Activated T-cell treated with anti-CD3 and anti-CD28 coated beads for 1 hour (primary cell): ENCODE measurements around the gene NPB.

ENCODE experiments used
- DNase-seq: peaks from one replicate; pipeline ENCODE4 v3.0.0-alpha.2; 2020; ENCODE audit warnings: low read depth

Gene NPB

DNA sequence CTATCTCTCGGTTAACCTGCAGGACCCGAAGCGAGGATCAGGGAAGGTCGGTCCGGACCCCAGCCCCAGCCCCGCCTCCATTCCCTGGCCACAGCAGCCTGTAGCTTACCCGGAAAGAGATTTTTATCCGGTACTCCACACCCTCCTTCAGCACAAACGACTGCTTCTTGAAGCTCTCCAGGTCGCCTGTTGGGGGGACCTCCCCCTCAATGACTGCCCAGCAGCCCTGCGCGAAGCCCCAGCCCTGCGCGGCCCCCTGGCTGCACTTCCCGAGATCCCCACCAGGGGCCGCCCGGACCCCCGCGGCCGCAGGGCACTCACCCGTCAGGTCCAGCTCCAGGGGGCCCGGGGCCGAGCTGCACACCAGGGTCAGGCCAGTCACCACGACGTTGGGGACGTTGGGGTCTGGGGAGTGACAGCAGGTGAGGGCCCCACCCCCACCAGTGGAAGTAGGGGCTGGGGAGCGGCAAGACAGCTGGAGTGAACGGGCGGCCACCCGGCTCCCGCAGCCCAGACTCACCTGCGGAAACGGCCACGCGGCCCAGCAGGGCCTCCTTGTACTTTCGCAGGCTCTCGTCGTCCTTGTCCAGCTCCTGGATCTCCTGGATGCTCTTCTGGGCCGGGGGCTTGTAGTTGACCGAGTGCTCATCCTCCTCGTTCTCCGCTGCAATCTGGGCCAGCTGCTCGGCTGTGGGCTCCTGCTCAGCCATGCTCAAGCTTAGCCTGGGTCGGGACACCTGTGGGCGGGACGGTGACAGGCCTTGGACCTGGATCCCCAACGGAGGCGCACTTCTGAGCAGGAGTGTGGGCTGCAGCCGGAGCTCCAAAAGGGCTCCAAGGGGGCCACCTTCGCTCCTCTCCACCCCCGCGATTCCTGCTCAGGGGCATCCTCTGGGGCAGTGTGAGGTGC, 32.6 kb upstream of the NPB start:
- DNase-seq, result no peak

- no peak for DNase-seq
Measured at GRCh38 chr17:81870131-81870980, 31.7 kb upstream of the NPB start.

DNA sequence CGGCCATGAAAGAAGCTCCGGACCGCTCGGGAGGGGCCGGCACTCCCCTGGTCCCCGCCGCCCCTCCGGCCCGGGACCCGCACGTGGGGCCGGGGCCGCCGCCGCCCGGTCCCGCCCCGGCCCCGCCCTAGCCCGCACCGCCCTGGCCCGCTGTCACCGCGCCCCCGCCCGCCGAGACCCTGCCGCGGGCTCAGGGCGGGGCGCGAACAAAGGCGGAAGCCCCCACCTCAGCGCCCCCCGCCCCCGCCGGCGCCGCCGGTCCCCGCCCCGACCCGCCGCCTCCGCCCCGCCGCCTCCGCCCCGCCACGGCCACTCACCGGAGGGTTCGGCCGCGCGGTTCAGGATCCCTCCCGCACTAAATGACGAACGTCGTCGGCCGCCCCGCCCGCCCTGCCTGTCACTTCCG, 31.1 kb upstream of the NPB start, which contains the start of gene ARHGDIA:
Gene ARHGDIA, minus strand, starts transcription at position 357 of the 406 bp plus-strand sequence. CDS start 1,407 bp downstream, outside the sequence.
- DNase-seq, result no peak

DNA sequence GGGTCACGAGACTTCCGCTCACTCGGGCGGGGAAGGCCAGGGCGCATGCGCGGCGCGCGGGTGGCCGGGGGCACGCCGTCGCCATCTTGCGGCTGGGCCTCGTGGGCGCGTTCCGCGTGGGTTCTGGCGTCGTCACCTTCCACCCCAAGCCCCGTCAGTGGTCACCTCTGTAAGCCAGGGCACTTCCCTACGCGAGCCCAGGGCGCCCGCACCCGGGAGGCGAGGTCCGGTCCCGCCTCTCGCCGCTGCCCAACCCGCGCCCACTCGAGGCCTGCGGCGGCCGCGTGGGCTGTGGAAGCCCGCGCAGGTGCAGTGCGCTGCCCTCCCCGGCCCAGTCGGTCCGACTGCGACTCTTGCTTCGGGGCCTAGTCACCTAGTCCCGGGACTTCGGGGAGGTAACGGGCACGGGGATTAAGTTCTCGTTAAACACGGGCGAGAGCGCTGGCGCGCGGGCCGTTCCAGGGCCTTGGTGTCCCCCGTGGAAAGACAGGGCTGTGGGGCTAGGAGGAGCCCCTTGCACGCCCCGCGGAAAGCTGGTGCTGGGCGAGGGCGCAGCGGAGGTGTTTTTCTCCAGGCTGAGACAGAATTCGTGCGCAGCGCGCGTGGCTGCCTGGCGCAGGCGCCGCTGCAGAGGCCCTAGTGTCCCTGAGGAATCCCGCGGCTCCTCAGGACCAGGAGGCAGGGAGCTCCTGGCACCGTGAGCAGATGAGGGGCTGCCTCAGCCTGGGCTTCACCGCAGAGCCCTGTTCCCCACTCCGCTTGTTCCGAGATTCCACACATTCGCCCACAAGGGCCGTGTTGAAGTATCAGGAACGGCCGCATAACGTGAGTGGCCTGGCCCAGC, 30.4 kb upstream of the NPB start:
- DNase-seq, result peak; percentile 95

GRCh38 chr17:81877569-81877968, 24.5 kb upstream of the NPB start:
- DNase-seq, result no peak

GRCh38 chr17:81878294-81878693, 23.7 kb upstream of the NPB start:
- DNase-seq, result no peak

DNA sequence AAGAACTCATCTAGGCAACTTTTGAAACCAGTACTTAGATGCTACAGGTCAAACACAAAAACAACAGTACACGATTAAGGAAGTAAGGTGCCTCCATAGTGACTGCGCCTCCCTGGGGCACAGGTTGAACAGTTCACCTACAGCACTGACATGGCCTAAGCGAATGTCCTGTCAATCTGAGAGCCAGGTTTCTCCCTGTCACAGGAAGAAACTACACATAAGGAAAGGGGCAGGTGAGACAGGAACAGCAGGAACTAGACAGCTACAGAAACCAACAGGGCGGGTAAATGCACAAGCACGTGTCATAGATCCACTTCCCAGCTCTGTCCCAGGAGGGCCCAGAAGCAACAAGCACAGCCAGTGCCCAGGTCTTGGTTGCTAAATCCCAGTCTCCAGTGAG, 22.9 kb upstream of the NPB start:
- DNase-seq, result no peak

DNA sequence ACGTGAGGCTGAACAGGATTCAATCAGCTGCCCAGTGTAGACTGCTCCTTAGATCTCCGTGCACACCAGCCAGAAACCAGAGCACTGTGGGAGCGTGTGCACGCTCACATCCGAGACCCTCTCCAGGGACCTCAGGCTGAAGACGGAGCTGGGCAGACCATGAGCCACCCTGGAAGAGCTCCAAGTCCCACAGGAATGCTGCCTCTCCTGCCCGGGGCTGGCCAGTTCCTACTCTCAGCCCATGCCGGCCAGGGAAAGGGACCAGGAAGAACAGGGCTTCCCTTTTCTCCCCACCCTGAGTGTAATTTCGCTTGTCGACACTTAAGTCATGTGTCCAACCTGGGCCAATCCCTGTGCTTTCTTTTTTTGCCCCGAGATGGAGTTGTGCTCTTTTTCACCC, 17.5 kb upstream of the NPB start:
- DNase-seq, result no peak

- no peak for DNase-seq
Measured at GRCh38 chr17:81884968-81885367, 17.1 kb upstream of the NPB start.

- no peak for DNase-seq
Measured at GRCh38 chr17:81885454-81885853, 16.6 kb upstream of the NPB start.

GRCh38 chr17:81885869-81886548, 16.0 kb upstream of the NPB start:
- no peak for DNase-seq

- DNase-seq, result no peak
Measured at GRCh38 chr17:81888105-81888987, 13.7 kb upstream of the NPB start.

DNA sequence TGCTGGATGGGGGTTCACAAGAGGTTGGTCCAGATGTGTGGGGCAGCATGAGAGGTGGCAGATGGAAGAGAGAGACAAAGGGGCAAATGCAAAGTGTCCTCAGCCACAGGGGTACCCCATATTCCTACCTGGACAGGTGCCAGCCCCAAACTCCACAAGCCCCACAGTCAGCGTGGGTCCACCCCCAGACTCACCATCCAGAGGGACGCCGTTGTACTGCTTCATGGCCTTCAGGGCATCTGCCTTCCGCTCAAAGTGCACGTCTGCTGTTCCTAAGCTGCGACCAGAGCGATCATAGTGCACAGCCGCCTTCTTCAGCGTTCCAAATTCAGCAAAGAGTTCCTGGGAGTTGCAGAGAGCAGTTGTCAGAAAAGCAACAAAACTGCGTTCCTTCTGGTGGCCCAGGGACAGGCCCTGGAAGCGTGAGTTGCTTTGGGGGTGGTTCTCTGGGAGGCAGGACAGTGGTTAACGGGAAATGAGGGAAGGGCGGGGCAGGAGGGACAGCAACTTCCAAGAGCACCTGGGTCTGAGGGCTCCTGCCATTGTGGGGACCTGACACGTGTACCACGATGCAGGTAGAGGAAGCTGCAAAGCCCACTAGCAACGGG, 12.9 kb upstream of the NPB start:
- no peak for DNase-seq

DNA sequence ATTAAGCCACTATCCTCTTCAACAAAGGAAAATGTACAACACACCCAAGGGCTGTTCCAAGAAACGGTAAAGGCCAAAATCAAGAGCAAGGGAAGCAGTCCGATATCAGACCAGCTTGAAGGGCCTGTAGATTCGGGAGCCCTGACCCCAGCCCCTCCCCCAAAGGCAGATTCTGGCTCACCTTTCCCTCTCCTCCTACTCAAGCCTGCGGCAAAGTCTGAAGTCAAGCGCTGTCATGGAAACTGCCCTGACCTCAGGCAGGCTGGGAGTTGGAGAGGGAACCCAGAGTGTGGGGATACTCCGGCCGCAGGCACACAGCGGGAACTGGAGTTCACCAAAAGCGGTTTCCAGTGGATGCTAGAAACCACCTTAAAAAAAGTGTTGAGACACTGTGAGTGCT, 12.4 kb upstream of the NPB start:
- no peak for DNase-seq

- DNase-seq, result no peak
Measured at GRCh38 chr17:81890447-81891302, 11.4 kb upstream of the NPB start.

- DNase-seq, result no peak
Measured at GRCh38 chr17:81891303-81891552, 10.8 kb upstream of the NPB start.

- DNase-seq, result no peak
Measured at GRCh38 chr17:81895400-81895799, 6.6 kb upstream of the NPB start.

DNA sequence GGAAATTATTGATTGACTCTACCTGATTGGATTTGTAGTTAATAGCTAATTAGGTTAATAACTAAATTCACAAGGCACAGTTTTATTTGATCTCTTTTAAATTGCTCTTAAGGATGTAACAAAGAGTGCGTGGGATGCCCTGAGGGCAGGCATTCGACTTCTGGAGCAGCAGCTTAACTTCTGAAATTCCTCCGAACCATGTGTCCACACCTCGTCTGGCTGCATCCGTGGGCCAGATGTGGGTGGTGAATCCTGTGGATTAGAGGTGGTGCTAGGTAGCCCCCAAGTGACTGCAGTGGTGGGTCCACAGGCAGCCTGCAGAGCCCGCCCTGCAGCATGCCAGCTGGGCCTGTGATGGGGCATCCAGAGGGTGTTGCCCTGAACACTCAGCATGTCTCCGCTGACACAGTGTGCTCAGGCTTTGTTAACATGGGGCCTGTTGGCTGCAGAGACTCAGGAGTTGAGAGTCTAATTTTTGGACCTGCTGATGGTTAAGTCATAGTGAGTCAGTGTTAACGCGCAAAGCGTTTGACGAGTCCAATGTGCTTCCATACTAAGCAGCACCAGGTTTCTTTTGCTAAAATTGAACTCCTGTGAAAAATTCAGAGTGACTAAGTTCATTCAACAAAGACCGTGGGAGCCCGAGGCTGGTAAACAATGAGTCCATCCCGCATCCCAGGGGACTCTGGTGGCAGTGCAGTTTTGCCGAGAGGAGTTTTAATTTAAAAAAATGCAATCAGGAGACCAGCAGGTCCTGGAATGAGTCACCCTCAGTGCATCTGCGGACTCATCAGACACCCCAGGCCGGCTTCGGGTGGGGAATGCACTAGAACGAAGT, 3.8 kb upstream of the NPB start:
- DNase-seq, result no peak
